HEK293T (cell line): Measurements from ENCODE around the gene PRAMEF5.
"Not testable (repeated sequence)": the region's sequence is repeated elsewhere in the genome, so short reads cannot be mapped to it uniquely, and the experiment has no call there.

Source experiments
- CTCF ChIA-PET: fragments of 350-600 bp; formaldehyde crosslinking; extraction: SDS; loops from one replicate; lab custom pipeline; 2021; ENCODE audit warnings: antibody characterized with exemption, inconsistent platforms; lab: Yijun Ruan, JAX
- POLR2A ChIA-PET: fragments of 350-600 bp; formaldehyde crosslinking; extraction: SDS; loops from one replicate; lab custom pipeline; 2020; ENCODE audit warnings: antibody characterized with exemption, inconsistent platforms; lab: Yijun Ruan, JAX
- DNase-seq: peaks from one replicate; pipeline ENCODE4 v3.0.0; 2012; ENCODE audit warnings: mixed read lengths; ENCODE audit errors: extremely low spot score
- ARNT ChIP-seq: fragments of 450-650 bp; IDR thresholded peaks from 2 replicates; pipeline ENCODE4 v1.6.1; 2017; ENCODE audit warnings: mild to moderate bottlenecking
- BHLHE40 ChIP-seq: fragments of 450-650 bp; IDR thresholded peaks from 2 replicates; pipeline ENCODE4 v1.6.1; 2016; ENCODE audit warnings: mild to moderate bottlenecking, moderate library complexity, borderline replicate concordance
- CTBP1 ChIP-seq: fragments of 450-650 bp; IDR thresholded peaks from 2 replicates; pipeline ENCODE4 v1.6.1; 2016; ENCODE audit warnings: borderline replicate concordance
- ELF4 ChIP-seq: fragments of 450-650 bp; IDR thresholded peaks from 2 replicates; pipeline ENCODE4 v1.6.1; 2017; ENCODE audit warnings: antibody characterized with exemption
- FOXA1 ChIP-seq: fragments of 450-650 bp; IDR thresholded peaks from 2 replicates; pipeline ENCODE4 v1.6.1; 2016; ENCODE audit warnings: mild to moderate bottlenecking
- FOXK2 ChIP-seq: fragments of 450-650 bp; IDR thresholded peaks from 2 replicates; pipeline ENCODE4 v1.6.1; 2016; ENCODE audit warnings: mild to moderate bottlenecking
- LEF1 ChIP-seq: fragments of 450-650 bp; IDR thresholded peaks from 2 replicates; pipeline ENCODE4 v1.6.1; 2017; ENCODE audit warnings: mild to moderate bottlenecking, borderline replicate concordance
- NFRKB ChIP-seq: fragments of 450-650 bp; IDR thresholded peaks from 2 replicates; pipeline ENCODE4 v1.6.1; 2016; ENCODE audit warnings: mild to moderate bottlenecking, moderate library complexity
- SUZ12 ChIP-seq: fragments of 450-650 bp; IDR thresholded peaks from 2 replicates; pipeline ENCODE4 v1.6.1; 2016; ENCODE audit warnings: mild to moderate bottlenecking
- TARDBP ChIP-seq: fragments of 450-650 bp; IDR thresholded peaks from 2 replicates; pipeline ENCODE4 v1.6.1; 2016
- ZNF384 ChIP-seq: fragments of 450-650 bp; IDR thresholded peaks from 2 replicates; pipeline ENCODE4 v1.6.1; 2016

PRAMEF5 gene

DNA sequence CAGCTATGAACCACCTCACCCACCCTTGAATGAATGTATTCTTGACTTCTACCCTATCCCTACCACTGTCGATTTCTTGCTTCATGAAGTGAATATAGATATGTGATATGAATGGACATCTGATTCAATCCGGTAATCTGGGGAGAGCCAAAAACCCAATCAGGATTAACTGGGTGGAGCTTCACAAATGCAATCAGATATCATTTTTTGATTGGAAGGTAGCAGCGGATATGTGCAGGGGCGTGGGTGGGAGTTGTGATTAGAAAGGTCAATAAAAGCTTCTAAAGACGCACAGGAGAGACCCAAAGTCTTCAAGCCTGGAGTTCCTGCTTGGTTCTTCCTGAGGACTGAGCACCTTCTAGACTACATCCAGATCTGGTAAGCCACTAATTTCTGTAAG, at the start of gene PRAMEF5:
PRAMEF5 (plus strand) TSS at position 301 of the 400 bp plus-strand sequence. CDS start 5,071 bp downstream, outside the sequence.
- DNase-seq, POLR2A ChIA-PET, CTCF ChIA-PET: not testable (repeated sequence)

DNA sequence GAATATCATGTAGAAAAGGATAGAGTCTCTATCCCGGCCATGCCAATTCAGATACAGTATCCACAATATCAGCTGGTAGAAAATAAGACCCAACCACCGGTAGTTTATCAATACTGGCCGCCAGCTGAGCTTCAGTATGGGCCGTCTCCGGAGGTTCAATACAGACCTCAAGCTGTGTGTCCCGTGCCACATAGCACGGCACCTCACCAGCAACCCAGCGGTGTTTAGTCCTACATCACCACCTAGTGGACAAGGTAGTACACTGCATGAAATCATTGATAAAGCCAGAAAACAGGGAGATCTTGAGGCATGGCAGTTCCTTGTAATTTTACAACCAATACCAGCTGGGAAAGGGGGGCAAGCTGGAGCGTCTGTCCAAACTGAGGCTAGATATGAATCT, 45.3 kb upstream of the PRAMEF5 start:
- DNase-seq, CTCF ChIA-PET, POLR2A ChIA-PET: not testable (repeated sequence)

DNA sequence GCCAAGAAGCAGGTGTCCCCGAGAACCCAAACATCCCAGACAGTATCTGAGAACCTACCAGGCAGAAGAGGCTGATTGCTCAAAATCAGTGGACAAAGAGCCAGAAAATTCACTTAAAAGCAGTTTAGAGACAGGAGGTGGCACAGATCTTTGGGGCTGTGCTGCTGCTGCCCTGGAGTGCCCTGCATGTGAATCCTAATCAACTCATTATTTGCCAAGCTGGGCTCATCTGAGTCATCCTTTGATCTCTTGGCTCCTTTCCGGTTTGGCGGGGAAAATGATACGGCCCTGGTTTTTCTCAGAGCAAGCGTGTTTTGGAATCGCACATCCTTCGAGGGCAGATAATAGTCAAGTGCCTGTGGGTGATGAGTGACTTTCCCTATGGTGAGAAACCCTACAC, 37.4 kb upstream of the PRAMEF5 start:
- POLR2A ChIA-PET, CTCF ChIA-PET, DNase-seq: not testable (repeated sequence)

DNA sequence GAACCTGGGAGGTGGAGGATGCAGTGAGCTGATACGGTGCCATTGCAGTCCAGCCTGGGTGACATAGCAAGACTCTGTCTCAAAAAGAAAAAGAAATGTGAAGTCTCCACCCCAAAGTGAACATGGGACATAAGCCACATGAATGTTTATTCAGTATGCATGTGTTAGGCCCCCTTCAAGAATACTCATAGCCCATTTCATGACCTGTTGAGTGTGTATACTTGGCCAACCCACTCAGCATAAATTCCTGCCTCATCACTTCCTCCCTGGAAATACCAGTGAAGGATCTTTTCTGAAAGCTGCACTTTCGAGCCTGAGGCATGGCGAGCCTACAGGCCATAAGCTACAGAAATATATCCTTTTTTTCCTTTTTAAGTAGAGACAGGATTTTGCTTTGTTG, 34.8 kb upstream of the PRAMEF5 start:
- POLR2A ChIA-PET, DNase-seq, CTCF ChIA-PET: not testable (repeated sequence)

DNA sequence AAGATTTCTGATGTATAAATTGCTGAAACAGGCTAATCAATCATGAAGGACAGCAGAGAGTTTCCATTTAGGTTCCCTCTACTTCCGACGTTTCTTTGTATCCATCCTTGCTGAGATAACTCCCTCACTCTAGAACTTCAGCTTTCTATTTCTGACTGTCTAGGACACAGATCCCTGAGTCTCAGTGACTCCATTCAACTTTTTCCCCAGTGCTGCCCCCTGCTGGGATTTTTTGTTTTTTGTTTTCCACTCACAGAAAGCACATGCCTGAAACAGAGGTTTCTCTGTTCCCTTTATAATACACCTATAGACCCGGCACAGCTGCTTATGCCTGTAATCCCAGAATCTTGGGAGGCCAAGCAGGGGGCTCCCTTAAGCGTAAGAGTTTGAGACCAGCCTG, 31.2 kb upstream of the PRAMEF5 start:
- CTCF ChIA-PET: not testable (repeated sequence)

DNA sequence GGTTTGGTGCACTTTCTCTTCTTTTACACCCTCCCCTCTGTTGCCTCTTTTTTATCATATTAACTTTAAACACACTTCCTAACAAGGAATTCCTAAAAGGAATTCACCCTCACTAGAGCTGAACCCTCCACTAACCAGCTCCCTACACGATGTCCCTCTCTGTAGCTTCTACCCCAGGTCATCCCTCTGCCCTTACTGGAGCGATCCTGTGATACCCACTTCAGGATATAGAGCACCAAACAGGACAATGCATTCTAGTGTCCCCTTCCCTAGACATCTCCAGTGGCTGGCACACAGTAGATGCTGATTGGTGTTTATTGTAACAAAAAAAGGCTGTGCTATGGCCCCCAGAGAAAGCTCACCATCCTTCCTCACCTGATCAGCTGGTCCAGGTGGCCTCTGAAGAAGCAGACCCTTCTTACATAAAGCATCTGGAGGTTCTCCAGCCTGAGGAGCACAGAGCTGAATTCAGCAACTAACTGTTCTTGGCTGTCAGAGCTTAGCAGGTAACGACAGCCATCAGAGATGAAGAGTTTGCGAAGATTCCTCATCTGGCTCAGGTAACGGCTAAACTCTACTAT, 29.4 kb upstream of the PRAMEF5 start:
- CTCF ChIA-PET: interaction anchor here (0.6 kb wide), 1 partner anchor 472 kb away, joined by 3 read pairs; no protein-coding TSS in a partner anchor
- DNase-seq: no peak
- POLR2A ChIA-PET: no interaction called here
- TF ChIP-seq FOXK2 (no peak), CTBP1 (no peak), BHLHE40 (no peak), SUZ12 (no peak), TARDBP (no peak), ZNF384 (no peak)

More for the DNA sequence above, 31.2 kb upstream of the PRAMEF5 start:
- POLR2A ChIA-PET, DNase-seq: not testable (repeated sequence)

DNA sequence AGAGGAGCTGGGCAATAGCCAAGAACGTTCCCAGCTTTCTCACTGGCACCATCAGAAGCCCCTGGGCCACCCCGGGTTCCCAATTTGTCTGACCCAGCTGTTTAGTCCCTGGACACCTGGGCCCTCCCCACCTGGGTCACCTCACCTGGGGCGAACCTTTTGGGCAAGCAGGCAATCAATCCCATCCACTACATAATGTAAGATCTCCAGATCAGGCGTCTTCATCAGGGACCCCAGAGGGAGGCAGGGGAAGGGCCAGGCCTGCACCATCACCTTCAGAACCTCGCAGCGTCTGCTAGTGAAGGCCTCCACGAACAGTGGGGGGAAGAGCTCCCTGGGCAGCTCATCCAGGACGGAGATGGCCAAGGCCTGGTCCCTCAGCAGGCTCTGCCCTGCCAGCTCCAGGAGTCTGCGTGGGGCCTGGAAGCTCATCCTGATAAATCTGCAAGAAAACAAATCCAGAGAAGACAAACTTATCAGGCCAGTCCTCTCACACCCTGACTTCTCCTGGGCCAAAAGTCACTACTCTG, 28.3 kb upstream of the PRAMEF5 start, which contains the start of gene PRAMEF18:
PRAMEF18 (minus strand) TSS at position 480 of the 530 bp plus-strand sequence; CDS start at position 432, 48 bp downstream.
- DNase-seq, CTCF ChIA-PET, POLR2A ChIA-PET: not testable (repeated sequence)

DNA sequence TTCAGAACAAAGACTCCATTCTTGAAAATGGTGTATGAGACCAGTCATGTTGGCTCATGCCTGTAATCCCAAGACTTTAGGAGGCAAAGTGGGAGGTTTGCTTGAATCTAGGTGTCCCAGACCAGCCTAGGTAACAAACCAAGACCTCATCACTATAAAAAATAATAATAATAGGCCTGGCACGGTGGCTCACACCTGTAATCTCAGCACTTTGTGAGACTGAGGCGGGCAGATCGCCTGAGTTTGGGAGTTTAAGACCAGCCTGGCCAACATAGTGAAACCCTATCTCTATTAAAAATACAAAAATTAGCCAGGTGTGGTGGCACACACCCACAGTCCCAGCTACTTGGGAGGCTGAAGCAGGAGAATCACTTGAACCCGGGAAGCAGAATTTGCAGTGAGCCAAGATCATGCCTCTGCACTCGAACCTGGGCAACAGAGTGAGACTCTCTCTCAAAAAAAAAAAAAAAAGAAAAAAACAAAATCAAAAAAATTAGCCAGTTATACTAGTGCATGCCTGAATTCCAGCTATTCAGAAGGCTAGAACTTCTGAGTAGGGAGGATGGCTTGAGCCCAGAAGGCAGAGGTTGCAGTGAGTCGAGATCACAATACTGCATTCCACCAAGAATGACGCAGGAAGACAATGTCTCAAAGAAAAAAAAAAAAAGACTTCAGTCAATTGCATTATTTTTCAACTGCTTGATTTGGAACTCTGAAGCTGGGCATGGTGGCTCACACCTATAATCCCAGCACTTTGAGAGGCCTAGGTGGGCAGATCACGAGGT, 26.5 kb upstream of the PRAMEF5 start:
- DNase-seq, CTCF ChIA-PET, POLR2A ChIA-PET: not testable (repeated sequence)

DNA sequence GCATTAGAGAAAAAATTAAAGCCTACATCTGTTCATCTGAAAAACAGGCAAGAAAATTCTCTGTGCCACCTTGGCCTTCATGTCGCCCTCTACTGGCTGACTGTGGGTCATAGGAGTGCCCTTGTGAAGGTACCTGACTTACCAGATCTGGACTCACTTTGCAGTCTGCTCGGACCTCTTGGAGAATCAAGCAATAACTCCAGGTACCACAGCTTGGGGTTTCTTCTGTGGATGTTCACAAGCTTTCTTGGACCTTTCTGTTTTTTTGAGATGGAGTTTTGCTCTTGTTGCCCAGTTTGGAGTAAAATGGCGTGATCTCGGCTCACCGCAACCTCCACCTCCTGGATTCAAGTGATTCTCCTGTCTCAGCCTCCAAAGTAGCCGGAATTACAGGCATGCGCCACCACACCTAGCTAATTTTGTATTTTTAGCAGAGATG, 25.6 kb upstream of the PRAMEF5 start:
- ChIA-PET POLR2A (no interaction called here), CTCF (no interaction called here)
- TF ChIP-seq FOXA1 (no peak), ZNF384 (no peak), ARNT (no peak), ELF4 (no peak), BHLHE40 (no peak), NFRKB (no peak), LEF1 (no peak), TARDBP (no peak), SUZ12 (no peak)
- peak; percentile 22 for DNase-seq

DNA sequence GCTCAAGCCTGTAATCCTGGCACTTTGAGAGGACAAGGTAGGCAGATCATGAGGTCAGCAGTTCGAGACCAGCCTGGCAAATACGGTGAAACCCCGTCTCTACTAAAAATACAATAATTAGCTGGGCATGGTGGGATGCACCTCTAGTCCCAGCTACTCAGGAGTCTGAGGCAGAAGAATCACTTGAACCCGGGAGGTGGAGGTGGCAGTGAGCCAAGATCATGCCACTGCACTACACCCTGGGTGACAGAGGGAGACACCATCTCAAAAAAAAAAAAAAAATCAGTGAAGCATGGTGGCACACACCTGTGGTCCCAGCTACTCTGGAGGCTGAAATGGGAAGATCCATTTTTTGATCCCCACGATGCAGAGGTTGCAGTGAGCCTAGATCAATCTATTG, 23.9 kb upstream of the PRAMEF5 start:
- CTCF ChIA-PET, POLR2A ChIA-PET, DNase-seq: not testable (repeated sequence)

DNA sequence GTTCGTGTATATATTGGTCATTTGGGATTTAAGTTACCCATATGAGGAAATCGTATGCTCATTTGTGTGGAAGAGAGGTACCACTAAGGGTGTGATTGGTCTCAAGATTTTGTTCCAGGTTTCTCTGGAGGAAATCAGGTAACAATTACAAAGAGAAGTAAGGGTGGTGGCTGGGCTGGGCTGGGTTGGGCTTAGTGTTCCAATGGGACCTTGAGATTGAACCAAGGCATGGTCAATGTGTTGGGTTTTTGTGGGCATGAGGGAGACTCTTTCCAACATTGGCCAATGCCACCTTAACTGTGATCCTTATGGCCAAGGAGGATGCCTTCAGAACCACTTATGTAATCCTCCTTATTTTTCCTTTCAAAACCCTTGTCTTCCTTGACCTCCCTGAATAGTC, 23.4 kb upstream of the PRAMEF5 start:
- CTCF ChIA-PET, DNase-seq, POLR2A ChIA-PET: not testable (repeated sequence)

DNA sequence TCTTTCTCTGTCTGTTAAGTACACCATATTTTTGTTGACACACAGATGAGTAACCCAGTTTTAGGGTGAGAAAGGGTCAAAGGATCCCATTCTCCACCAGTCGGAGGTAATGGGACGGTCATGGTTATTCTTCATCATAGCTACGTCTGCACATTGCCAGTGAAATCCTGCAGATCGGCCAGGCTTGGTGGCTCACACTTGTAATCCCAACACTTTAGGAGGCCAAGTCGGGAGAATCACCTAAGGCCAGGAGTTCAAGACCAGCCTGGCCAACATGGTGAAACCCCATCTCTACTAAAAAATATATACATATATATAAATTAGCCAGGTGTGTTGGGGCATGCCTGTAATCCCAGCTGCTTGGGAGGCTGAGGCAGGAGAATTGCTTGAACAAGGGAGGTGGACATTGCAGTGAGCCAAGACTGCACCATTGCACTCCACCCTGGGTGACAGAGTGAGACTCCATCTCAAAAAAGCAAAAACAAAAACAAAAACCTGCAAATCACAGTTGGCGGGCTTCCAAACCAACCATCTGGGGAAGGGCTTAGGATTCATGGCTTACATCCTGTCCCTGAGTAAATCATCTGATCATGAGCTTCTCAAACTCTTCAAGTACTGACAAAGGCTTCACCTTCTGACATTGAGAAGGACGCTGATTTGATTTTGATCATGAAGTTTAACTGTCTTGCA, 22.8 kb upstream of the PRAMEF5 start:
- POLR2A ChIA-PET, DNase-seq, CTCF ChIA-PET: not testable (repeated sequence)

DNA sequence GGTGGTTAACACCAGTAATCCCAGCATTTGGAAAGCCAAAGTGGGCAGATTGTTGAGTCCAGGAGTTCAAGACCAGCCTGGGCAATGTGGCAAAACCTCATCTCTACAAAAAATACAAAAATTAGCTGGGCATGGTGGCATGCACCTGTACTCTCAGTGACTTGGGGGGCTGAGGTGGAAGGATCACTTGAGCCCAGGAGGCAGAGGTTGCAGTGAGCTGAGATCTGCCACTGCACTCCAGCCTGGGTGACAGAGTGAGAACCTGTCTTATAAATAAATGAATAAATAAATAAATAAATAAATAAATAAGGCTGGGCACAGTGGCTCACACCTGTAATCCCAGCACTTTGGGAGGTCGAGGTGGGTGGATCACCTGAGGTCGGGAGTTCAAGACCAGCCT, 21.9 kb upstream of the PRAMEF5 start:
- not testable (repeated sequence) for DNase-seq

DNA sequence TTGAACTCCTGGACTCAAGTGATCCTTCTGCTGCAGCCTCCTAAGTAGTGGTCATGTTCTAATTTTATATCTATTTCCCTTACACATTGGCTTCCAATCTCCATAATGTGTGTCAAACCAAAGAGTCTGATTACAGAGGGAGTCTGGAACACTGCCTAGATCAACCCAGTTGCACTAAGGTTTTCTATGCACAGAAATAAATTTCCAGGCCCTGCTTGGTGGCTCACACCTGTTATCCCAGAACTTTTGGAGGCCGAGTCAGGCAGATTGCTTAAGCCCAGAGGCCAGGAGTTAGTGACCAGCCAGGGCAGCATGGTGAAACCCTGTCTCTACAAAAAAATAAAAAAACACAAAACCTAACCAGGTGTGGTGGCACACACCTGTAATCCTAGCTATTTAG, 19.9 kb upstream of the PRAMEF5 start:
- CTCF ChIA-PET, POLR2A ChIA-PET, DNase-seq: not testable (repeated sequence)

More for the DNA sequence above, 21.9 kb upstream of the PRAMEF5 start:
- POLR2A ChIA-PET, CTCF ChIA-PET: not testable (repeated sequence)

DNA sequence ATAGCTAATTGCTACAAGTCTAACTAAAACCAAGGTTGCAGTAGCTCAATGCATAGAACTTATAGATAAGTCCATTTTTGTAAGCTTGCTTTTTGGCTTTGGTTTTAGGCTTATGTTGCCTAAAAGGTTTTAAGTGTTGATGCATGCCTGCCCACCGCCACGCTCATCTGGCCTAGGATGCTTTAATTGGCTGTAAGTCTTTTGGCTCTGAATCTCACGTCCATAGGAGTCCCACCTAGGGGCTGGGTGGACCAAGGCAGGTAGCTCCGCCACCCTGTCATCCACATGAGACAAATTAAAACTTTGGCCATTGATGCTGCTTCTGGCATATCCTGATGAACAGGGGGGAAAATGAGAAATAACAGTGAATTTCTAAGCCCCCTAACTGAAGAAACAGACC, 16.4 kb upstream of the PRAMEF5 start:
- CTCF ChIA-PET, DNase-seq, POLR2A ChIA-PET: not testable (repeated sequence)

DNA sequence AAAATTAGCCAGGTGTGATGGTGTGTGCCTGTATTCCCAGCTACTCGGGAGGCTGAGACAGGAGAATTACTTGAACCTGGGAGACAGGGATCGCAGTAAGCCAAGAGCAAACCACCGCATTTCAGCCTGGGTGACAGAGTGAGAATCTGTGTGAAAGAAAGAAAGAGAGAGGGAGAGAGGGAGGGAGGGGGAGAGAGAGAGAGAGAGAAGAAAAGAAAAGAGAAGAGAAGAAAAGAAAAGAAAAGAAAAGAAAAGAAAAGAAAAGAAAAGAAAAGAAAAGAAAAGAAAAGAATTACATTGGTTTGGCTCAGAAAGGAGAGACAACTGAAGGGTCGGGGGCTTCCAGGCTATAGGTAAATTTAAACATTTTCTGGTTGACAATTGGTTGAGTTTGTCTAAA, 14.4 kb upstream of the PRAMEF5 start:
- POLR2A ChIA-PET: not testable (repeated sequence)

More for the DNA sequence above, 14.4 kb upstream of the PRAMEF5 start:
- DNase-seq, CTCF ChIA-PET: not testable (repeated sequence)
